Epithelial cell of proximal tubule (primary cell): Measurements from ENCODE around the gene KCNIP1. TPM values are rescaled to one million over a fixed set of nuclear protein-coding genes. Genes with fewer than 3 reads are reported as not detected.

Experiments
- DNase-seq: peaks from one replicate; pipeline ENCODE4 v3.0.0-alpha.2; 2011; ENCODE audit warnings: low read depth
- H3K4me3 ChIP-seq: 2 replicates; pipeline ENCODE4 v1.5.1; 2011; ENCODE audit warnings: low read depth, mild to moderate bottlenecking, low read length
- total RNA-seq: library from RNA; depleted of rRNA; stranded (reverse); fragments of >200 nt; gene quantifications from 2 replicates; pipeline ENCODE4 v1.2.3, GENCODE V29; 2015
- TF ChIP-seq, protein P1 (sequence below): conservative IDR thresholded peaks from 2 replicates; pipeline ENCODE4 v1.5.1; 2012; ENCODE audit warnings: low read depth, mild to moderate bottlenecking, low read length

KCNIP1 gene
- total RNA-seq, 1 donor from 2014 or later, result 2.0 TPM

DNA sequence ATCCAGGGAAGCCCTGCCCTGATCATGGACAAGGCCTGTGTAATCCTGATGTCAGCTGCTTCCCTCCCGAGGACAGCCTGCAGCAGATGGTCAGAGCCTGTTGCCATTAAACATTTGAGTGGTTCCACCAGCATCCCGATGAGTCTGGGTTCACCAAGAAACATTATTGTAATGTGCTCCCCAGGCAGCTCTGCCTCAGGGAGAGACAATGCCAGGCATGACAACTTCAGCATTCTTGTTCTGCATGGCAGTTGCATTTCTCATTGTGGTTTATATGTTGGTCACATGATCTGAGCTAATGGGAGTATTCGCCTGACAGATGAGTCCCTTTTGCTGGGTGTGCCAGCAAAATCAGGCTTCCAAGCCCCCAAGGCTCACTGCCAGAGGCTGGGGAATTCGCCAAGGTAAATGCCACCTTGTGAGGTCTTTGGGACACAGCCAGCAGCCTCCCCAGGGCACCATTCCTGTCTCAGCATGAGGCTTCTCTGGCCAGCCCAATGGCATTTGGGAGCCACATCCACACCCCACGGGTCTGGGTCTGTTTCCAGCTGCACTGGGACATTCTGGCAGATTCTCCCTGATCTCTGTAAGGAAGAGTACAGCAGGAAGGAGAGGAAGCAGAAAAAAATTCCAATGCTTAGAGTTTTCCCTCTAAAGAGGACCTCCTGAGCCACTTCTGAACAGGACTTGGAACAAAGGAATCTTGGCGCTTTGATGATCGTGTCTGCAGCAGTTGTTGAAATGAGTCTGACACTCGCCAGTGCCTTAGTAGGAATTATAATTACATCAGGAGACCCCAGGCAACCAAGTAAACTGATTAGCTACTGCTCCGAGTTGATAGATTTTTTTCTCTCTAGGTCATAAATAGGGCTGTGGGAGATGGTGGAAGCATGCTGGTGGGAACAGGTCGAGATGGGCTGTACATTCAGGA, 18.7 kb downstream of the KCNIP1 start:
- no peak overlapping the region for H3K4me3 ChIP-seq
- TF ChIP-seq, protein P1, sequence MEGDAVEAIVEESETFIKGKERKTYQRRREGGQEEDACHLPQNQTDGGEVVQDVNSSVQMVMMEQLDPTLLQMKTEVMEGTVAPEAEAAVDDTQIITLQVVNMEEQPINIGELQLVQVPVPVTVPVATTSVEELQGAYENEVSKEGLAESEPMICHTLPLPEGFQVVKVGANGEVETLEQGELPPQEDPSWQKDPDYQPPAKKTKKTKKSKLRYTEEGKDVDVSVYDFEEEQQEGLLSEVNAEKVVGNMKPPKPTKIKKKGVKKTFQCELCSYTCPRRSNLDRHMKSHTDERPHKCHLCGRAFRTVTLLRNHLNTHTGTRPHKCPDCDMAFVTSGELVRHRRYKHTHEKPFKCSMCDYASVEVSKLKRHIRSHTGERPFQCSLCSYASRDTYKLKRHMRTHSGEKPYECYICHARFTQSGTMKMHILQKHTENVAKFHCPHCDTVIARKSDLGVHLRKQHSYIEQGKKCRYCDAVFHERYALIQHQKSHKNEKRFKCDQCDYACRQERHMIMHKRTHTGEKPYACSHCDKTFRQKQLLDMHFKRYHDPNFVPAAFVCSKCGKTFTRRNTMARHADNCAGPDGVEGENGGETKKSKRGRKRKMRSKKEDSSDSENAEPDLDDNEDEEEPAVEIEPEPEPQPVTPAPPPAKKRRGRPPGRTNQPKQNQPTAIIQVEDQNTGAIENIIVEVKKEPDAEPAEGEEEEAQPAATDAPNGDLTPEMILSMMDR, result no peak
- peak; percentile 94 for DNase-seq

DNA sequence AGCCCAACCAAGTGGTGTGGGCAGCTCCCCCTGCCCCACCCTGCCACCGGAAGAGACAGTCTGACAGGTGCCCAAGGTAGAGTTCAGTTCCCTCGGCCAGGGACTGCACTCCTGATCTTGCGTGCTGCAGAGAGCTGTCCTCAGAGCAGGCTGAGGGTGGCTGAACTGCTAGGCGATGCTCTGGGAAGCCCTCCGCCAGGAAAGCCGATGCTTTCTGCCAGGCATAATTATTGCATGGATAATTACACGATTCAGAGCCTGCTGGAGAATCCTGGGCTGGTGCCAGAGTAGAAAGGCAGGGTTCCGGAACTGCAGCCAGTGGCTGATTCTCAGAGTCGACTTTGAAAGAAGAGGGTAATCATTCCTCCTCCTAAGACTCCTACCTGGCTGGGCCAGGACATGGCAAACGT, 19.3 kb downstream of the KCNIP1 start:
- DNase-seq, result no peak
- TF ChIP-seq, protein P1, result no peak

GRCh38 chr5:170523830-170524229, 20.0 kb downstream of the KCNIP1 start:
- H3K4me3 ChIP-seq, result no peak overlapping the region
- DNase-seq, result no peak
- TF ChIP-seq, protein P1, result no peak

More for the DNA sequence above, 19.3 kb downstream of the KCNIP1 start:
- H3K4me3 ChIP-seq, result no peak overlapping the region

- DNase-seq, result no peak
- H3K4me3 ChIP-seq, result no peak overlapping the region
- TF ChIP-seq, protein P1, result no peak
These were observed 20.8 kb downstream of the KCNIP1 start for GRCh38 chr5:170524576-170524975.

DNA sequence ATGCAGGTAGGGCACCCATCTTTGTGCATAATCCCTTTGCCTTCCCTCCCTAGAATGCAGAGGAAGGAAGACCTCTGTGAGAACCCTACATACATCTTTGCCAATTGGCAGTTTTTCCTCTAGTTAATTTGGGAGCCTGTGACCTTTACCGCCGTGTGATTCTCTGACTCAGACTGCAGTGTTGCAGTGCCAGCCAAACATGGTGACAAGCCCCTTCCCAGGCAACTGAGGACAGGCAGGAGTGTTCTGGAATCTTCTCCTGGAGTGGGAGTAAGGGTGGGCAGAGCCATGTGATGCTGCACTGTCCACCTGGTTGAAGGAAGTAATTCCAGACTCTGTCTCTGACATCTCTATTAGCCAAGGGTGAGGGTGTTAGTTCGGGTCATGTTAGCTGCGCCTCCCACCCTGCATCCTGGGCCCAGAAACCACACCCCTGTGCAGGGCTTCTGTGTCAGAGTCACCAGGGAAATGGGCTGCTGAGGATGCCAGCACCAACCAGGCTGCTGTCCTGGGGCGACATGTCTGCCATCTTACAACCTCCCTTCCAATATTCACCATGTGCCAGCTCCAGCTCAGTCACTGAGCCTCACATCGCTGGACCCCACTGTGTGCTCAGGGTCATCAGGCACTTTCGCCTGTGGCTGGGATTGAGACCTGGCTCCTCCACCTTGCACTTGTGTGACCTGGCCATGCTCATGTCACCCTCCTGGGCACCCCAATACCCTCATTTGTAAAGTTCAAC, 21.8 kb downstream of the KCNIP1 start:
- DNase-seq, result no peak
- TF ChIP-seq, protein P1, result no peak

DNA sequence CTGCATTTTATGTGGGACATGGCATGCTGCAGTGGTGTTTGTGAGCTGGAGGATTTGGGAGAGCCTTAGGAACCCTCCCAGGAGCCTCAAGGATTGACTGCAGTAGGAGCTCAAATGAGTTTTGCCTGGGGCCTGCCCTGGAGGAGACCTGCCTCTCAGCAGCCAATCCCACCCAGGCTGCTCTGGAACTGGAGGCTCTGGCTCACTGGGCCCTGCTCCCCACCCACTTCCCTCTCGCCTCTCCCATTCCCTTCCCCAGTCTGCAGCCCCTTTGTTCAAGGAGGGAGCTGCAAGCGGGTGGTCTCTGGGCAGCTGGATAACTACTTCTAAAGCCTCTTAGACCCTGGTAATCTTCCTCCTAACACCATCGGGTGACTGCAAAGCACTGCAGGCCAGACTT, 24.2 kb downstream of the KCNIP1 start:
- DNase-seq, result no peak
- TF ChIP-seq, protein P1, result no peak
- no peak overlapping the region for H3K4me3 ChIP-seq

More for the DNA sequence above, 21.8 kb downstream of the KCNIP1 start:
- H3K4me3 ChIP-seq, result no peak overlapping the region
